GM12878 (cell line): ENCODE data around the gene TPRG1.

Experiments used
- CEBPB ChIP-seq, 2 experiments: fragments of 150-350 bp in 1 of 2; IDR thresholded peaks; 2 replicates each; pipeline ENCODE4 v1.6.1; 2012 to 2014; ENCODE audit warnings: low read depth in 2 of 2, low read length in 2 of 2, borderline replicate concordance in 1 of 2, inconsistent platforms in 1 of 2
- EZH2 ChIP-seq: IDR thresholded peaks from 2 replicates; pipeline ENCODE4 v1.6.1; 2012; ENCODE audit warnings: low read depth, mild to moderate bottlenecking, control low read depth, inconsistent platforms, low read length, borderline replicate concordance; ENCODE audit not compliant: control insufficient read depth
- JUNB ChIP-seq: IDR thresholded peaks from 2 replicates; pipeline ENCODE4 v1.6.1; 2016; ENCODE audit warnings: antibody characterized with exemption, mild to moderate bottlenecking
- MYC ChIP-seq: IDR thresholded peaks from 2 replicates; pipeline ENCODE4 v1.6.1; 2011; ENCODE audit warnings: mild to moderate bottlenecking, low read length, moderate library complexity, inconsistent platforms; ENCODE audit not compliant: insufficient read depth, insufficient replicate concordance, insufficient read length, severe bottlenecking
- NR2F1 ChIP-seq: fragments of 450-650 bp; conservative IDR thresholded peaks from 2 replicates; pipeline ENCODE4 v1.6.1; 2017; ENCODE audit warnings: mild to moderate bottlenecking
- POLR2AphosphoS5 ChIP-seq: IDR thresholded peaks from 2 replicates; pipeline ENCODE4 v1.6.1; 2011; ENCODE audit warnings: mild to moderate bottlenecking, low read length, inconsistent platforms

- TF ChIP-seq JUNB (peak; percentile 83), POLR2AphosphoS5 (no peak), NR2F1 (no peak), EZH2 (no peak), MYC (no peak), CEBPB (IDR thresholded peaks at IDR 0.05; ENCODE audit: borderline replicate concordance in 1 of 2, low read depth in 2 of 2, low read length in 2 of 2) (no peak)
Measured at GRCh38 chr3:189307963-189308362, 136.2 kb downstream of the TPRG1 start.
